GM12878 (cell line): ENCODE results near the gene FARS2. TPM values are rescaled to one million over a fixed set of nuclear protein-coding genes. Genes with fewer than 3 reads are reported as not detected.

Source experiments
- ATAC-seq: fragments of 200-7000 bp; cut with Tn5 transposase; 3 replicates; pipeline ENCODE4 v1.9.1; 2020; ENCODE audit warnings: mild to moderate bottlenecking, moderate library complexity
- BruUV-seq: library from RNA; stranded (reverse); fragments of 400-500 nt; replicated peaks from 2 replicates; lab custom pipeline; 2021; lab: Mats Ljungman, UMichigan
- CTCF ChIA-PET: fragments of 300-600 bp; sonication (Branson Sonifier 250); formaldehyde crosslinking; extraction: SDS; loops from one replicate; lab custom pipeline; 2021; ENCODE audit warnings: inconsistent platforms; lab: Yijun Ruan, JAX
- POLR2A ChIA-PET: fragments of 350-600 bp; formaldehyde crosslinking; extraction: SDS; loops from one replicate; lab custom pipeline; 2021; ENCODE audit warnings: inconsistent platforms; lab: Charles Lee
- RAD21 ChIA-PET: fragments of 300-600 bp; sonication (Branson Sonifier 250); formaldehyde crosslinking; loops from one replicate; lab custom pipeline; 2023; ENCODE audit warnings: antibody characterized with exemption; ENCODE audit not compliant: unreplicated experiment; lab: Charles Lee
- SMC1A ChIA-PET: fragments of 300-600 bp; sonication (Branson Sonifier 250); formaldehyde crosslinking; loops from one replicate; lab custom pipeline; 2023; ENCODE audit not compliant: unreplicated experiment, uncharacterized antibody; lab: Charles Lee
- DNase-seq: peaks from one replicate; pipeline ENCODE4 v3.0.0-alpha.2; 2011; ENCODE audit warnings: low read depth, low spot score
- FAIRE-seq: peaks from 3 replicates; lab custom pipeline; 2011; peaks lifted over from hg19 to GRCh38; lab: Jason Lieb, UNC
- H2AFZ ChIP-seq: 2 replicates; pipeline ENCODE4 v1.6.0; 2011; ENCODE audit warnings: low read depth, low read length, control low read depth; ENCODE audit not compliant: control insufficient read depth
- H3K27ac ChIP-seq: 2 replicates; pipeline ENCODE4 v1.5.1; 2011; ENCODE audit warnings: control low read depth; ENCODE audit not compliant: control insufficient read depth, insufficient read depth
- H3K27me3 ChIP-seq, 2 experiments: replicated peaks in 1 of 2; 2 replicates each; pipeline versions ENCODE4 v1.6.0 to v1.6.1; 2011; ENCODE audit warnings: low read length in 1 of 2; ENCODE audit not compliant: control insufficient read depth in 2 of 2, insufficient read depth in 2 of 2
- H3K36me3 ChIP-seq, 2 experiments: 2 replicates each; pipeline ENCODE4 v1.5.1; 2011; ENCODE audit warnings: low read length in 1 of 2; ENCODE audit not compliant: control insufficient read depth in 2 of 2, insufficient read depth in 2 of 2
- H3K4me1 ChIP-seq: 2 replicates; pipeline ENCODE4 v1.6.1; 2011; ENCODE audit warnings: mild to moderate bottlenecking, low read length, moderate library complexity, mixed read lengths; ENCODE audit not compliant: control insufficient read depth, insufficient read depth
- H3K4me2 ChIP-seq: 2 replicates; pipeline ENCODE4 v1.6.0; 2011; ENCODE audit warnings: control low read depth; ENCODE audit not compliant: control insufficient read depth, insufficient read depth
- H3K4me3 ChIP-seq: fragments of 200-600 bp; sonication (generic); 2 replicates; pipeline ENCODE4 v1.5.1; 2016
- H3K79me2 ChIP-seq: 2 replicates; pipeline ENCODE4 v1.6.0; 2011; ENCODE audit warnings: low read length; ENCODE audit not compliant: control insufficient read depth, insufficient read depth
- H3K9ac ChIP-seq: 2 replicates; pipeline ENCODE4 v1.8.0; 2011; ENCODE audit warnings: low read length, control low read depth, mixed read lengths; ENCODE audit not compliant: control insufficient read depth, insufficient read depth
- H3K9me3 ChIP-seq: replicated peaks from 3 replicates; pipeline ENCODE4 v1.5.1; 2011; ENCODE audit warnings: mild to moderate bottlenecking, low read length; ENCODE audit not compliant: control insufficient read depth, insufficient read depth
- H4K20me1 ChIP-seq: 2 replicates; pipeline ENCODE4 v1.6.0; 2011; ENCODE audit not compliant: control insufficient read depth, insufficient read depth
- DPF2 ChIP-seq: fragments of 450-650 bp; IDR thresholded peaks from 2 replicates; pipeline ENCODE4 v1.6.1; 2017; ENCODE audit warnings: mild to moderate bottlenecking
- E2F4 ChIP-seq: IDR thresholded peaks from 2 replicates; pipeline ENCODE4 v1.6.1; 2012; ENCODE audit warnings: low read depth, low read length, improper control_type of control experiment
- E4F1 ChIP-seq: fragments of 450-650 bp; IDR thresholded peaks from 2 replicates; pipeline ENCODE4 v1.6.1; 2018; ENCODE audit warnings: borderline replicate concordance, mild to moderate bottlenecking; ENCODE audit not compliant: partially characterized antibody
- EED ChIP-seq: sonication (generic); IDR thresholded peaks from 2 replicates; pipeline ENCODE4 v1.6.1; 2016; ENCODE audit warnings: antibody characterized with exemption, low read depth
- FOS ChIP-seq: IDR thresholded peaks from 3 replicates; pipeline ENCODE4 v1.6.1; 2011; ENCODE audit warnings: borderline replicate concordance; ENCODE audit not compliant: insufficient read length; ENCODE audit errors: extremely low read depth
- HDAC6 ChIP-seq: fragments of 200-600 bp; sonication (generic); IDR thresholded peaks from one replicate; pipeline ENCODE4 v1.8.0; 2017; ENCODE audit warnings: antibody characterized with exemption; ENCODE audit not compliant: unreplicated experiment
- MTA2 ChIP-seq: fragments of 450-650 bp; IDR thresholded peaks from 2 replicates; pipeline ENCODE4 v1.6.1; 2016; ENCODE audit warnings: low read depth, mild to moderate bottlenecking, moderate library complexity
- NBN ChIP-seq: fragments of 450-650 bp; IDR thresholded peaks from 2 replicates; pipeline ENCODE4 v1.6.1; 2016
- NFYB ChIP-seq: IDR thresholded peaks from 2 replicates; pipeline ENCODE4 v1.6.1; 2011; ENCODE audit warnings: low read depth, mild to moderate bottlenecking, low read length, improper control_type of control experiment, moderate library complexity; ENCODE audit not compliant: insufficient read depth
- PAX8 ChIP-seq: fragments of 450-650 bp; IDR thresholded peaks from 2 replicates; pipeline ENCODE4 v1.6.1; 2017; ENCODE audit warnings: mild to moderate bottlenecking, moderate library complexity
- SMARCA5 ChIP-seq: fragments of 450-650 bp; IDR thresholded peaks from 2 replicates; pipeline ENCODE4 v1.6.1; 2017; ENCODE audit warnings: mild to moderate bottlenecking
- STAT3 ChIP-seq: IDR thresholded peaks from 2 replicates; pipeline ENCODE4 v1.6.1; 2011; ENCODE audit warnings: low read depth, low read length, improper control_type of control experiment
- SUZ12 ChIP-seq: fragments of 200-600 bp; sonication (generic); IDR thresholded peaks from one replicate; pipeline ENCODE4 v1.6.1; 2018; ENCODE audit warnings: antibody characterized with exemption, mild to moderate bottlenecking; ENCODE audit not compliant: unreplicated experiment
- WGBS: methylation state at CpG from one replicate; pipeline ENCODE4 v1.1.6; 2016; ENCODE audit warnings: low lambda C conversion rate; ENCODE audit not compliant: insufficient replicate concordance, insufficient coverage; ENCODE audit errors: missing lambda C conversion rate; 5-methylcytosine and 5-hydroxymethylcytosine counted together
- in situ Hi-C: fragments of 300-500 bp; cut with MboI; formaldehyde crosslinking; loops from 9 replicates; pipeline ENCODE4 v1.14.3; 2018; ENCODE audit warnings: mixed read lengths
- intact Hi-C: fragments of 100-400 bp; cut with micrococcal nuclease; formaldehyde crosslinking; loops from one replicate; pipeline ENCODE4 v1.14.2; 2022; ENCODE audit not compliant: unreplicated experiment
- polyA plus RNA-seq, 11 experiments: library from polyadenylated mRNA; depleted of rRNA in 4 of 11; unstranded in 6 of 11; stranded (reverse) in 5 of 11; fragments of >200 nt; fragmentation: Nextera tagmentation in 4 of 11; fragmentation: Illumina TruSeq in 1 of 11; extraction: Ambion mirVana in 4 of 11; extraction: Trizol in 1 of 11; gene quantifications; 1 replicate in 1 of 11; 2 replicates in 10 of 11; pipeline versions ENCODE4 v1.2.1 to v1.2.3, GENCODE V29; 2011 to 2016; ENCODE audit warnings: inconsistent platforms in 2 of 11, missing spikeins in 2 of 11, low read depth in 1 of 11
- total RNA-seq, 4 experiments: library from RNA; depleted of rRNA in 3 of 4; stranded (reverse); fragments of >200 nt in 3 of 4; fragmentation: Illumina TruSeq in 1 of 4; extraction: Trizol in 1 of 4; gene quantifications; 2 replicates each; pipeline versions ENCODE4 v1.2.1 to v1.2.3, GENCODE V29; 2013 to 2021
- TF ChIP-seq, protein P1 (sequence below): fragments of 450-650 bp; IDR thresholded peaks from 2 replicates; pipeline ENCODE4 v1.6.1; 2016; ENCODE audit warnings: mild to moderate bottlenecking

Gene FARS2
- total and polyA plus RNA-seq, 10 of the 15 experiments (the other 5 are each of a cell fraction or from before 2014, with no cell fraction given), result 16.8 to 46.7 (median 25.6) TPM

- in situ Hi-C loops, result no loop called here
- no peaks in the 10 kb centered on the region for H3K27me3 ChIP-seq
- FAIRE-seq (no peak), DNase-seq (no peak), ATAC-seq (no peak)
- no peak overlapping the region for H3K27ac ChIP-seq
- intact Hi-C loops, result no loop called here
- TF ChIP-seq SMARCA5 (no peak), DPF2 (no peak), E2F4 (no peak), PAX8 (no peak), EED (no peak), HDAC6 (no peak), STAT3 (no peak), NFYB (no peak), SUZ12 (no peak), NBN (no peak), E4F1 (no peak), FOS (no peak), MTA2 (no peak)
- TF ChIP-seq, protein P1, sequence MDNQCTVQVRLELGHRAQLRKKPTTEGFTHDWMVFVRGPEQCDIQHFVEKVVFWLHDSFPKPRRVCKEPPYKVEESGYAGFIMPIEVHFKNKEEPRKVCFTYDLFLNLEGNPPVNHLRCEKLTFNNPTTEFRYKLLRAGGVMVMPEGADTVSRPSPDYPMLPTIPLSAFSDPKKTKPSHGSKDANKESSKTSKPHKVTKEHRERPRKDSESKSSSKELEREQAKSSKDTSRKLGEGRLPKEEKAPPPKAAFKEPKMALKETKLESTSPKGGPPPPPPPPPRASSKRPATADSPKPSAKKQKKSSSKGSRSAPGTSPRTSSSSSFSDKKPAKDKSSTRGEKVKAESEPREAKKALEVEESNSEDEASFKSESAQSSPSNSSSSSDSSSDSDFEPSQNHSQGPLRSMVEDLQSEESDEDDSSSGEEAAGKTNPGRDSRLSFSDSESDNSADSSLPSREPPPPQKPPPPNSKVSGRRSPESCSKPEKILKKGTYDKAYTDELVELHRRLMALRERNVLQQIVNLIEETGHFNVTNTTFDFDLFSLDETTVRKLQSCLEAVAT, result no peak
- no peak overlapping the region for H2AFZ ChIP-seq
- H3K9ac ChIP-seq, result no peak overlapping the region
- H3K9me3 ChIP-seq, result no peaks in the 10 kb centered on the region; the same call in 1 of the 3 replicates
- H3K4me1 ChIP-seq, result no peaks in the 10 kb centered on the region
- no peaks in the 10 kb centered on the region for H4K20me1 ChIP-seq
- BruUV-seq, result no TSS peak
- H3K4me2 ChIP-seq, result no peak overlapping the region
- RAD21 ChIA-PET, result no interaction called here
- 94% methylated on average over 4 of the region's 4 CpGs for WGBS
- no peaks in the 10 kb centered on the region for H3K79me2 ChIP-seq
- SMC1A ChIA-PET, result no interaction called here
- H3K36me3 ChIP-seq, result no peaks in the 10 kb centered on the region
- POLR2A ChIA-PET, result no interaction called here
- no peak overlapping the region for H3K4me3 ChIP-seq
- CTCF ChIA-PET, result no interaction called here
Measured at GRCh38 chr6:5753209-5753608, 491.9 kb downstream of the FARS2 start.
